Loucy (cell line): ENCODE measurements around the gene CPEB2.
"Not testable (repeated sequence)": the region's sequence is repeated elsewhere in the genome, so short reads cannot be mapped to it uniquely, and the experiment has no call there.

Source experiments
- EZH2phosphoT487 ChIP-seq: fragments of 200-600 bp; IDR thresholded peaks from 2 replicates; pipeline ENCODE4 v1.6.1; 2018; ENCODE audit warnings: antibody characterized with exemption, mild to moderate bottlenecking, moderate library complexity, borderline replicate concordance
- TF ChIP-seq, protein P1 (sequence below): fragments of 200-600 bp; sonication (generic); conservative IDR thresholded peaks from 2 replicates; pipeline ENCODE4 v1.5.1; 2014; ENCODE audit warnings: mild to moderate bottlenecking, antibody characterized with exemption, low read length

DNA sequence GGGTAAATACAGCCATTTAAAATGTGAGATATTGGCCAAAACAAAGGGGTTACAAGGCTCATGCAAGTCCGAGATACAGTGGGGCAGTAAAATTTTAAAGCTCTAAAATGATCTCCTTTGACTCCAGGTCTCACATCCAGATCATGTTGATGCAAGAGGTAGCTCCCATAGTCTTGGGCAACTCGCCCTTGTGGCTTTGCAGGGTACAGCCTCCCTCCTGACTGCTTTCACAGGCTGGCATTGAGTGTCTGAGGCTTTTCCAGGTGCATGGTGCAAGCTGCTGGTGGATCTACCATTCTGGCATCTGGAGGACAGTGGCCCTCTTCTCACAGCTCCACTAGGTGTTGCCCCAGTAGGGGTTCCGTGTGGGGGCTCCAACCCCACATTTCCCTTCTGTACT is 83.5 kb downstream of the CPEB2 start:
- TF ChIP-seq, protein P1, sequence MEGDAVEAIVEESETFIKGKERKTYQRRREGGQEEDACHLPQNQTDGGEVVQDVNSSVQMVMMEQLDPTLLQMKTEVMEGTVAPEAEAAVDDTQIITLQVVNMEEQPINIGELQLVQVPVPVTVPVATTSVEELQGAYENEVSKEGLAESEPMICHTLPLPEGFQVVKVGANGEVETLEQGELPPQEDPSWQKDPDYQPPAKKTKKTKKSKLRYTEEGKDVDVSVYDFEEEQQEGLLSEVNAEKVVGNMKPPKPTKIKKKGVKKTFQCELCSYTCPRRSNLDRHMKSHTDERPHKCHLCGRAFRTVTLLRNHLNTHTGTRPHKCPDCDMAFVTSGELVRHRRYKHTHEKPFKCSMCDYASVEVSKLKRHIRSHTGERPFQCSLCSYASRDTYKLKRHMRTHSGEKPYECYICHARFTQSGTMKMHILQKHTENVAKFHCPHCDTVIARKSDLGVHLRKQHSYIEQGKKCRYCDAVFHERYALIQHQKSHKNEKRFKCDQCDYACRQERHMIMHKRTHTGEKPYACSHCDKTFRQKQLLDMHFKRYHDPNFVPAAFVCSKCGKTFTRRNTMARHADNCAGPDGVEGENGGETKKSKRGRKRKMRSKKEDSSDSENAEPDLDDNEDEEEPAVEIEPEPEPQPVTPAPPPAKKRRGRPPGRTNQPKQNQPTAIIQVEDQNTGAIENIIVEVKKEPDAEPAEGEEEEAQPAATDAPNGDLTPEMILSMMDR = not testable (repeated sequence)
- TF ChIP-seq EZH2phosphoT487 = not testable (repeated sequence)
